ENCODE results near the gene SEC14L5.
A peak's percentile ranks its signal among the peaks of the same experiment; 100 is the strongest.

Gene SEC14L5

DNA sequence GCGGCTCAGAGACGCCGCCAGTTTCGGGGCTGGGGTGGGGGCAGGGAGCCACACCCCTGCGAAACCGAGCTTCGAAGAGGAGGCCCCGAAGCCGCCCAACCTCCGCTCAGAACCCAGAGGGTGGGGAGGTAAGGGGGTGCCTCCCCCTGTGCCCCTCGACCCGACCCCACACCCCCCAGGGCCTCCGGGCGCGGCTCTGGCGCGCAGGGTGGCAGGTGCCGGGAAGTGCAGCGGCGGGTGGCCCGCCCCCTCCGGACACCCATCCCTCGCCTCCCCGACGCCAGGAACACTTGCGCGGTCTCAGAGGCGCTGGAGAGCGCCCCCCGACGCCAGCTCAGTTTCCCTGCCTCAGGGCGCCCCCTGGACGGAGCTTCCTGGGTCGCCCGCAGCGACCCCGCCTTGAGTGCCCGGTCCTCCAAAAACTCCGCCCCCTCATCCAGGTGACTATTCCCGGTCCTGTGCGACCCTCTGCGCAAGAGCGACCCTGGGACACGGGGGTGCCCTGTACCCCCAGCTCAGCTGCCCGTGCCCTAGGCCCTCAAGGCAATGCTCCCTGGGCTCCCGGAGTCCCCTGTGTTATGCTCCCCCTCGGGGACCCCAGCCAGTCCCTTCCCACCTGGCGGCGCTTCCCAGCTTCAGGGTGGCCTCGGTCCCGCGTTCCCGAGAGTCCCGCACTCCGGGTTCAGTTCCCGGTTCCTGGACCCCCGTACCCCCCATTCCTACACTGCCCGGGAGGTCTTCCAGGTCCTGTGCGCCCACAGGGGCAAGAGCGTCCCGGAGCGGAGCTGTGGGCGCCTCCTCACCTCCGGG lies 21.7 kb upstream of the SEC14L5 start:
- no peak overlapping the region for H3K4me3 ChIP-seq (ENCODE audit: low read depth, low read length)
- DNase-seq (ENCODE audit: low read depth): no peak
- TF ChIP-seq, protein P1, sequence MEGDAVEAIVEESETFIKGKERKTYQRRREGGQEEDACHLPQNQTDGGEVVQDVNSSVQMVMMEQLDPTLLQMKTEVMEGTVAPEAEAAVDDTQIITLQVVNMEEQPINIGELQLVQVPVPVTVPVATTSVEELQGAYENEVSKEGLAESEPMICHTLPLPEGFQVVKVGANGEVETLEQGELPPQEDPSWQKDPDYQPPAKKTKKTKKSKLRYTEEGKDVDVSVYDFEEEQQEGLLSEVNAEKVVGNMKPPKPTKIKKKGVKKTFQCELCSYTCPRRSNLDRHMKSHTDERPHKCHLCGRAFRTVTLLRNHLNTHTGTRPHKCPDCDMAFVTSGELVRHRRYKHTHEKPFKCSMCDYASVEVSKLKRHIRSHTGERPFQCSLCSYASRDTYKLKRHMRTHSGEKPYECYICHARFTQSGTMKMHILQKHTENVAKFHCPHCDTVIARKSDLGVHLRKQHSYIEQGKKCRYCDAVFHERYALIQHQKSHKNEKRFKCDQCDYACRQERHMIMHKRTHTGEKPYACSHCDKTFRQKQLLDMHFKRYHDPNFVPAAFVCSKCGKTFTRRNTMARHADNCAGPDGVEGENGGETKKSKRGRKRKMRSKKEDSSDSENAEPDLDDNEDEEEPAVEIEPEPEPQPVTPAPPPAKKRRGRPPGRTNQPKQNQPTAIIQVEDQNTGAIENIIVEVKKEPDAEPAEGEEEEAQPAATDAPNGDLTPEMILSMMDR (IDR thresholded peaks at IDR 0.05; ENCODE audit: insufficient read depth, low read depth, low read length, missing control alignments): peak; percentile 14

DNA sequence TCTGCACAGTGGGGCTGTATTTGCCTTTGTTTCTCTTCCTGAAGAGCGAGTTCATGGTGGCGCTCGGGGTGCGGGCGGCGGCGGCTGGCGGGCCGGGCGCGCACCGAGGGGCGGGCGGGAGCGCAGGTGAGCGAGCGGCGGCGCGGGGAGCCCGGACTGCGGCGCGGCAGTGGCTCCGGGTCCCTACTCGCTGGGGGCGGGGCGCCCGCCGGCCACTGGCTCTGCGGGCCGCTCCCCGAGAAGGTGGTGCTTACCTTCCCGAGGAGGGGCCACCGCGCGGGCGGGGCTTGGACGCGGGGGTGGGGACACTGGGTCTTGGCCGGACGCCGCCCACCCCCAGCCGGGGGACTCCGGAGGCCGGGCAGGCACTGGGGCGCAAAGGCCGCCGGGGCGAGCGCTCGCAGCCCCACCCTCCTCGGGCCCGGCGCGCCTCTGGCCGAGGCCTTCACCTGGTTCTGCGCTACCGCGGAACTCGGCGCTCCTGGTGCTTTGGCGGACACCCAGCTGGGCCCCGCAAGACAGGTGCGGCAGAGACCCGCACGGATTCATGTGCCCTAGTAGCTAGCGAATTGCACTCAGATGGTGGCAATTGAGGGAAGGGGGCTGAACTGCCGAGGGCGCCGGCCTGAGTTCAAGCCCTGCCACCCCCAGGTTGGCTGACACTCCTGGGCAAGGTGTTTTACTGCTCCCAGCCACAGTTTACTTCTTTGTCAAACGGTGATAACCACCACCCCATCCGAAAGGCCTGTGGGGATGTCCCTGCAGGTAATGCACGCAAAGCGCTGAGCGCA lies 20.9 kb upstream of the SEC14L5 start, which contains the start of gene PPL:
Gene PPL, minus strand, starts transcription at position 158 of the 791 bp plus-strand sequence. Its CDS starts 103 bp downstream, at position 55.
- H3K4me3 ChIP-seq (ENCODE audit: low read depth, low read length): no peak within 1 kb of the TSS
- DNase-seq (ENCODE audit: low read depth): peak; percentile 42
- TF ChIP-seq, protein P1 (IDR thresholded peaks at IDR 0.05; ENCODE audit: insufficient read depth, low read depth, low read length, missing control alignments): no peak

DNA sequence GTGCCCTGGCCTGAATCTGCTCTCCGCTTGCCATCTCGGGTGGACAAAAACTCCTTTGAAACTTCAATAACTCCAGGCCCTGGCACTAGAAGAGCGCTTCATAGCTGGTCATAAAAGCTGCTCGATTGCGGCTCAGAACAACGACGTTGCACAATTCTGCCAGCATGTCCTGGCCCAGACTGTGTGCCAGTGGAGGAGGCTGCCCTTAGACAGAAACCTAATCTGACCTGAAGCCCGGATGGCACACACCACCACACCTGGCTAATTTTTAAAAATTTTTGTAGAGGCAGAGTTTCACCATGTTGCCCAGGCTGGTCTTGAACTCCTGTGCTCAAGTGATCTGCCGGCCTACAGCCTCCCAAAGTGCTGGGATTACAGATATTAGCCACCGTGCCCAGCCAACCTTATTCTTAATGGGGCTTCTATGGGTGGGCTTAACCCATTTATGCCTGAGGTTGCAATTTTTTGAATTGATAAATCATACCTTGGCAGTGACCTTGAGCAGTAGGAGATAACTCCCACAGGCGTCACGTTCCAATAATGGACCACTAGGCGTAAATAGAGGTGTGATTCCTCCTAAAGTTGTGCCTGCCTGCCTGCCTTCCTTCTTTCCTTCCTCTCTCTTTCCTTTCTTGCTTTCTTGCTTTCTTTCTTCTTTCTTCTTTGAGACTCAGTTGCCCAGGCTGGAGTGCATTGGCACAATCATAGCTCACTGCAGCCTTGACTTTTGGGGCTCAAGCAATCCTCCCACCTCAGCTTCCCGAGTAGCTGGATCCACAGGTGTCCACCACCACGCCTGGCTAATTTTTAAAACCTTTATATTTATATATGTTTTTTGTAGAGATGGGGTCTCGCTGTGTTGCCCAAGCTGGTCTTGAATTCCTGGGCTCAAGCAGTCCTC lies 20.1 kb upstream of the SEC14L5 start:
- DNase-seq (ENCODE audit: low read depth): no peak
- TF ChIP-seq, protein P1 (IDR thresholded peaks at IDR 0.05; ENCODE audit: insufficient read depth, low read depth, low read length, missing control alignments): no peak
- no peak overlapping the region for H3K4me3 ChIP-seq (ENCODE audit: low read depth, low read length)

DNA sequence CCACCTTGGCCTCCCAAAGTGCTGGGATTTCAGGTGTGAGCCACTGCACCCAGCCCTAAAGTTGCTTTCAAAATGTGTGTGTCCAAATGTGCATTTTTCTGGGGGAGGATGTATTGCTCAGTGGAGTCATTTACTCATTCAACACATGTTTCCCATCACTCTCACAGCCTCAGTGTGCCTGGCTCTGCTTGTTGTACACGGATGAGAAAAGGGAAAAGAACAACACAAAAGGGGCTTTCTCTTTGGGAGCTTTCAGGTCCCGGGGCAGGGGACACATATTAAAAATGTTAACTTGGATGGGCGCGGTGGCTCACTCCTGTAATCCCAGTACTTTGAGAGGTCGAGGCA lies 19.5 kb upstream of the SEC14L5 start:
- no peak for DNase-seq (ENCODE audit: low read depth)
- H3K4me3 ChIP-seq (ENCODE audit: low read depth, low read length): no peak overlapping the region
- TF ChIP-seq, protein P1 (IDR thresholded peaks at IDR 0.05; ENCODE audit: insufficient read depth, low read depth, low read length, missing control alignments): no peak

DNA sequence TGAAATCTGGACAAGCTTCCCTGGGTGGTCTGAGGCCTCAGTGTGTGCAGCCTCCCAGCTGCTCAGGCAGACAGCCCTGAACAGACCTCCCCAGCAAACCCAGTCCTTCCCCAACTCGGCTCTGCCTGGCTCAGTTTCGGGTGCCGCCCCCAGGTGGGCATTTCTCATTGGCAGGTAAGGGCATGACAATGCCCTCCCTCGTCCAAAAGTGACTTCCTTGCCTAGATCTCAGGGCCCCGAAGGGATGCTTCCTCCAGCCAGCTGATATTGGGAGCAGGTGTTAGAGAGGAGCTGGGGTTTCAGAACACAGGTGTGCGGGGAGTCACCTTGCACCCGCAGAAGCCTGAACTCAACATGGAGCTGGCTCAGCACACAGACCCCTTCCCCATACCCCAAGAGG lies 17.4 kb upstream of the SEC14L5 start:
- no peak for DNase-seq (ENCODE audit: low read depth)
- no peak overlapping the region for H3K4me3 ChIP-seq (ENCODE audit: low read depth, low read length)
- TF ChIP-seq, protein P1 (IDR thresholded peaks at IDR 0.05; ENCODE audit: insufficient read depth, low read depth, low read length, missing control alignments): no peak

DNA sequence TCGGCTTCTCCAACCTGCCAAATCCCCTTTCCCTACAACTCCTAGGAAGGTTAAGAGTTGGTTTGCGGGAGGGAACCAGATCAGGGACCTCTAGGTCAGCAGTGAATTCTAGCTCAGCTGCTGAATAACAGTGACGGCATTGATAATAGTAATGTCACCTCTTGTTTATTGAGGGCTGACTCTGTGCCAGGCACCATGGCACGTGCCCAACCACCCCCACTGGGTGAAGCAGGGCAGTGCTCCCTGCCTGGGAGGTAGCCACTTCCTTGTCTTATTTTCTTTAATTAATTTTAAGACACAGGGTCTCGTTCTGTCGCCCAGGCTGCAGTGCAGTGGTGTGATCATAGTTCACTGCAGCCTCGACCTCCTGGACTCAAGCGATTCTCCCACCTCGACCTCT lies 15.6 kb upstream of the SEC14L5 start:
- DNase-seq (ENCODE audit: low read depth): no peak
- H3K4me3 ChIP-seq (ENCODE audit: low read depth, low read length): no peak overlapping the region
- TF ChIP-seq, protein P1 (IDR thresholded peaks at IDR 0.05; ENCODE audit: insufficient read depth, low read depth, low read length, missing control alignments): no peak

Measured in GM12865 (cell line).